Mammary epithelial cell (primary cell): ENCODE measurements around the gene ZBTB40.

ENCODE experiments used
- EZH2 ChIP-seq: IDR thresholded peaks from 2 replicates; pipeline ENCODE4 v1.6.1; 2012; ENCODE audit warnings: low read length, inconsistent platforms, borderline replicate concordance
- TF ChIP-seq, protein P1 (sequence below), 2 donors: IDR thresholded peaks in 1 of 2; conservative IDR thresholded peaks in 1 of 2; 2 replicates each; pipeline ENCODE4 v1.5.1; 2011 to 2012; ENCODE audit warnings: inconsistent platforms in 2 of 2, low read length in 2 of 2, mild to moderate bottlenecking in 2 of 2, control low read depth in 1 of 2, low read depth in 1 of 2; ENCODE audit not compliant: insufficient read depth in 1 of 2; ENCODE audit errors: extremely low read depth in 1 of 2

DNA sequence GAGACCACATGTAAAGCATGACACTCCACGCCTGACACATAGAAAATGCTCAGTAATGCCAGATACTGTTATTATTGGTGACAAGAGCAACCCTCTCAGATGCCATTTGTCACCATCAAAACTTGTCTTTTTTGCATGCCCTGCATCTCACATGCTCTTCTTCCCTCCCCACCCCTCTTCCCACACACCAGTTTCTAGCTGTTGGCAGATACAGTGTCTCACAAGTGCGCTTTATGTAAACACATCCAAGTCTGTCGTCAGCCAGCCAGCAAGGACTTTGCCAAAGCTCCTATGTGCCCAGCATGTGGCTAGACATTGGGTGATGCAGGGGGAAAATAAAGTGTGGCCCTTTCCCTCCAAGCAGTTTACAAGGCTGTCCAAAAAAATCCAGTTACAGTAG lies 66.7 kb downstream of the ZBTB40 start:
- TF ChIP-seq, protein P1, sequence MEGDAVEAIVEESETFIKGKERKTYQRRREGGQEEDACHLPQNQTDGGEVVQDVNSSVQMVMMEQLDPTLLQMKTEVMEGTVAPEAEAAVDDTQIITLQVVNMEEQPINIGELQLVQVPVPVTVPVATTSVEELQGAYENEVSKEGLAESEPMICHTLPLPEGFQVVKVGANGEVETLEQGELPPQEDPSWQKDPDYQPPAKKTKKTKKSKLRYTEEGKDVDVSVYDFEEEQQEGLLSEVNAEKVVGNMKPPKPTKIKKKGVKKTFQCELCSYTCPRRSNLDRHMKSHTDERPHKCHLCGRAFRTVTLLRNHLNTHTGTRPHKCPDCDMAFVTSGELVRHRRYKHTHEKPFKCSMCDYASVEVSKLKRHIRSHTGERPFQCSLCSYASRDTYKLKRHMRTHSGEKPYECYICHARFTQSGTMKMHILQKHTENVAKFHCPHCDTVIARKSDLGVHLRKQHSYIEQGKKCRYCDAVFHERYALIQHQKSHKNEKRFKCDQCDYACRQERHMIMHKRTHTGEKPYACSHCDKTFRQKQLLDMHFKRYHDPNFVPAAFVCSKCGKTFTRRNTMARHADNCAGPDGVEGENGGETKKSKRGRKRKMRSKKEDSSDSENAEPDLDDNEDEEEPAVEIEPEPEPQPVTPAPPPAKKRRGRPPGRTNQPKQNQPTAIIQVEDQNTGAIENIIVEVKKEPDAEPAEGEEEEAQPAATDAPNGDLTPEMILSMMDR (conservative IDR thresholded peaks at IDR 0.05 in 1 of 2, IDR thresholded peaks at IDR 0.05 in 1 of 2; ENCODE audit: extremely low read depth in 1 of 2, insufficient read depth in 1 of 2, low read depth in 1 of 2, low read length in 2 of 2) = no peak
- TF ChIP-seq EZH2 = no peak
